ENCODE data around the gene GOLT1B. TPM values are rescaled to one million over a fixed set of nuclear protein-coding genes. Genes with fewer than 3 reads are reported as not detected.

GOLT1B gene
- total and polyA plus RNA-seq, 2 of the 8 experiments (the other 6 are each of a cell fraction or from before 2014, with no cell fraction given), result 18.3 to 38.3 TPM

DNA sequence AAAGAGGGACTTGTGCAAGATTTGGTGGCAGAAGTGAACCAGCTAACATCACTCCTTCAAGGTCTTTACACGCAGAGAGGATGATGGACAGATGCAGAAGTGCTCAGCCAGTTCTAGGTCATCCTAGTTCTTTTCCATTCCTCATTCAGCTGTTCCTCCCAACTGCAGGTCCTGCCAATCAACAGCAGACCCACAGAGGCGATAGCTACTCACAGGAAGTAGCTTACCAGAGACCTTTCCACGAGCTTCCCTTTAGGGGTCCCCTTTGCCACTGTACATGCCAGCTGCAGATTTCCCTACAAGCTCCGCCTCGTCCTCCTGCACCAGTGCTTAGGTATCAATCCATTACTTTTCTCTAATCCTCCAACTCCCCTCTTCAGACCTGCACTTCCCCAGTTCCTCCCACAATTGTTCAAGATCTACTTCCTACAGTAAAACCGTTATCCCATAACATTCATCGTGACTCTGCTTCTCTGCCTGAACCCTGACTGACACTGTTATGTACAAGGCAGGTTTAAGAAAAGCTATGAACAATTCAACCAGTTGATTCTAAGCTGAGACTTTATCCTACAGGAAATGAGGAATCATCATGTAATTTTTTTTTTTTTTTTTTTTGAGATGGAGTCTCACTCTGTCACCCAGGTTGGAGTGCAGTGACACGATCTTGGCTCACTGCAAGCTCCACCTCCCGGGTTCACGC is 22.7 kb upstream of the GOLT1B start (continued):
- TF ChIP-seq TAF7 (optimal IDR thresholded peaks at IDR 0.05; ENCODE audit: borderline replicate concordance, low read depth, low read length), result no peak
- TF ChIP-seq HDAC2 (IDR thresholded peaks at IDR 0.05; ENCODE audit: borderline replicate concordance in 1 of 2, low read depth in 2 of 2, low read length in 2 of 2), result no peak
- TF ChIP-seq YY1 (IDR thresholded peaks at IDR 0.05; ENCODE audit: low read depth, low read length), result no peak
- TF ChIP-seq FOSL1 (IDR thresholded peaks at IDR 0.05; ENCODE audit: insufficient read depth, low read depth, low read length), result no peak
- no peak for TF ChIP-seq TEAD4 (IDR thresholded peaks at IDR 0.05; ENCODE audit: low read depth, low read length)
- TF ChIP-seq EGR1 (IDR thresholded peaks at IDR 0.05; ENCODE audit: borderline replicate concordance, low read depth, low read length), result no peak

Measured in H1 (cell line).